ENCODE data around the gene WDR64. TPM values are rescaled to one million over a fixed set of nuclear protein-coding genes. Genes with fewer than 3 reads are reported as not detected.

The WDR64 gene
- total and polyA plus RNA-seq, 2 donors (not counting 3 experiments of a cell fraction or from before 2014, with no cell fraction given): not detected

- POLR2A ChIA-PET: no interaction called here
- FAIRE-seq (no peak), DNase-seq (ENCODE audit: low read depth, low spot score) (no peak)
- Histone ChIP-seq H3K9me3 (replicated peaks; ENCODE audit: control insufficient read depth, insufficient read depth, low read length) (no peaks in the 10 kb centered on the region), H3K9me1 (replicated peaks; ENCODE audit: control insufficient read depth, extremely low read depth, insufficient read depth, low read length) (no peaks in the 10 kb centered on the region), H3K4me1 (ENCODE audit: control insufficient read depth, extremely low read depth, insufficient read depth, low read length) (no peaks in the 10 kb centered on the region), H3K27ac (ENCODE audit: insufficient read depth, low read depth, low read length) (no peak overlapping the region), H3K9ac (replicated peaks; ENCODE audit: extremely low read depth, insufficient read depth, low read length) (no peak overlapping the region), H2AFZ (ENCODE audit: low read depth, low read length) (no peak overlapping the region), H3K36me3 (ENCODE audit: control insufficient read depth in 2 of 2, extremely low read depth in 1 of 2, insufficient read depth in 2 of 2, low read length in 2 of 2) (no peaks in the 10 kb centered on the region), H3K79me2 (ENCODE audit: control insufficient read depth, insufficient read depth, low read length) (no peaks in the 10 kb centered on the region), H3K4me3 (replicated peaks in 1 of 3; ENCODE audit: insufficient read depth in 1 of 3, low read depth in 1 of 3, low read length in 3 of 3) (no peak overlapping the region), H3K27me3 (ENCODE audit: control insufficient read depth in 2 of 2, insufficient read depth in 2 of 2, low read length in 2 of 2) (no peaks in the 10 kb centered on the region), H4K20me1 (replicated peaks; ENCODE audit: control insufficient read depth, extremely low read depth, insufficient read depth, low read length) (no peaks in the 10 kb centered on the region), H3K4me2 (ENCODE audit: insufficient read depth, low read length) (no peak overlapping the region)
- CTCF ChIA-PET: interaction anchor here (1.0 kb wide), 1 partner anchor 56 kb away, joined by 4 read pairs; no protein-coding TSS in a partner anchor
- TF ChIP-seq GATA2 (IDR thresholded peaks at IDR 0.05; ENCODE audit: insufficient read depth, insufficient read length, low read depth, low read length) (no peak), CTCF (IDR thresholded peaks at IDR 0.05; ENCODE audit: extremely low read depth in 1 of 2, insufficient read depth in 1 of 2, low read depth in 1 of 2, low read length in 2 of 2) (no peak), EZH2 (IDR thresholded peaks at IDR 0.05; ENCODE audit: borderline replicate concordance, low read depth, low read length, severe bottlenecking) (no peak), MYC (IDR thresholded peaks at IDR 0.05; ENCODE audit: low read depth, low read length) (no peak), JUN (IDR thresholded peaks at IDR 0.05; ENCODE audit: borderline replicate concordance, insufficient read depth, insufficient read length, low read depth) (no peak), FOS (IDR thresholded peaks at IDR 0.05; ENCODE audit: borderline replicate concordance, insufficient read depth, low read length) (no peak), POLR2A (IDR thresholded peaks at IDR 0.05; ENCODE audit: low read depth, low read length) (no peak), POLR2AphosphoS5 (IDR thresholded peaks at IDR 0.05; ENCODE audit: insufficient read depth, low read depth, low read length) (no peak)
- TF ChIP-seq, protein P1, sequence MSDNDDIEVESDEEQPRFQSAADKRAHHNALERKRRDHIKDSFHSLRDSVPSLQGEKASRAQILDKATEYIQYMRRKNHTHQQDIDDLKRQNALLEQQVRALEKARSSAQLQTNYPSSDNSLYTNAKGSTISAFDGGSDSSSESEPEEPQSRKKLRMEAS (IDR thresholded peaks at IDR 0.05; ENCODE audit: insufficient read depth, insufficient read length): no peak
- dilution Hi-C loops (cut with MboI; ENCODE audit: extremely low pct_ligation_motif_present, low sequenced_read_pairs) (no loop called here), intact Hi-C loops (cut with micrococcal nuclease) (no loop called here)
- no TSS peak for BruUV-seq (replicated peaks)
Measured at GRCh38 chr1:241713316-241713715, 61.2 kb downstream of the WDR64 start.

All from endothelial cell of umbilical vein (primary cell).